CD4-positive, alpha-beta T cell treated with Interferon gamma for 1 hour (primary cell): ENCODE measurements around the gene SLC23A2.
A peak's percentile ranks its signal among the peaks of the same experiment; 100 is the strongest.
"Not testable (repeated sequence)": the region's sequence is repeated elsewhere in the genome, so short reads cannot be mapped to it uniquely, and the experiment has no call there.

Experiments used
- DNase-seq: peaks from one replicate; pipeline ENCODE4 v3.0.0-alpha.2; 2020

SLC23A2 gene

DNA sequence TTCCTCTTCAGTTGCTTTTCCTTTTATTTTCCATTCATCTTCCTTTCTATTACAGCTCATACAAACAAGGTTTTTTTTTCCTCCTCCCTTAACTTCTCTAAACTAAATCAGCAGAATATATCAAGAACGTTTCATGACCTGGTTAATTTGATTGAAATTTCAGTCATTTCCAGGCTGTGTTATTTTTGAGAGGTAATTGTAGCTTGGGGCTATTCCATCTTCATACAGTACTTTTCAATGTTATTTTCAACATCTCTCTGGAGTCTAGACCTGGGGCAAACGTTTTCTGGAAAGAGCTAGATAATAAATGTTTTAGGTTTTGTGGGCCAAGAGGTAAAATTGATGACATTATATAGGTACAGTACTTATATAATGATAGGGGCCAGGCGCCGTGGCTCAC, 4.0 kb upstream of the SLC23A2 start:
- no peak for DNase-seq

DNA sequence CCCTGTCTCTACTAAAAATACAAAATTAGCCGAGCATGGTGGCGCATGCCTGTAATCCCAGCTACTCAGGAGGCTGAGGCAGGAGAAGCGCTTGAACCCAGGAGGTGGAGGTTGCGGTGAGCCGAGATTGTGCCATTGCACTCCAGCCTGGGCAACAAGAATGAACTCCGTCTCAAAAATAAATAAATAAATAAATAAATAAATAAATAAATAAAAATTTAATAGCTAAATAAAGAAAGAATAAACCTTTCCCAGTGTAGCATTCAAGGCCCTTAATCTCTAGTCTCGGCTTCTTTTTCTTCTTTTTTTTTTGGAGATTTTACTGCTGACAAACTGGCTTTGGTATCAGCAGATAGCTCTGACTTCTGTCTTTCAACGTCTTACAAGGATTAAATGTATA, 3.5 kb upstream of the SLC23A2 start:
- DNase-seq, result not testable (repeated sequence)

DNA sequence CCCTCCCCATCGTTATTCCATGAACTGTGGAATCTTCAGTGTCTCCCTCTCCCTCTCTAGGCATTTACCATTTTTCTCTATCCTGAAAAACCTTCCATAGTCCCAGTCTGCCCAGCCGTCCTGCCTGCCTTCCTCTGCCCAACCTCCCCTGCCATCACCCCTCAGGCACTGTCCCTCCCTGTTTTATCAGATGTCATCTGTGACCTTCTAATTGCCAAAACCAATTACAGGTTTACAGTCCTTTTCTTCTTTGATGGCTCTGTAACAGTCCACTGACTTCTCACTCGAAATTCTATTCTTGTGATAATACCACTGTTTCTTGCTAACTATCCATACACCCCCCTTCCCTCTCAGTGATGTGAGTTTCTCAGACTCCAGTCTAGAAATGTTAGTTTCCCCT, 2.3 kb upstream of the SLC23A2 start:
- no peak for DNase-seq

DNA sequence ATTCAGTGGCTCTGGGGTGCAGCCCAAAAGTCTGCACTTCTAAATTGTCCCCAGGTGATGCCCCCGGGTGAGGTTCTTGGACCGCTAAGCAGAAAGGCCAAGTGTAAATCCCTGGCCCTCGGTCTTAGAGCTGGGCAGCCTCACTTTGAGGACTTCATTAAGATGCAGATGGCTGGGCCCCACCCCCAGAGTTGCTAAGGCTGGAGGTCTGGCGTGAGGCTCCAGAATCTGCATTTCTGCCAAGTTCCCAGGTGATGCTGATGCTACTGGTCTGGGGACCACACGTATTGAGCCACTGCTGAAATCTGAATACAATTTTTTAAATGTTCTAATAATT, 735 bp upstream of the SLC23A2 start:
- DNase-seq, result no peak

DNA sequence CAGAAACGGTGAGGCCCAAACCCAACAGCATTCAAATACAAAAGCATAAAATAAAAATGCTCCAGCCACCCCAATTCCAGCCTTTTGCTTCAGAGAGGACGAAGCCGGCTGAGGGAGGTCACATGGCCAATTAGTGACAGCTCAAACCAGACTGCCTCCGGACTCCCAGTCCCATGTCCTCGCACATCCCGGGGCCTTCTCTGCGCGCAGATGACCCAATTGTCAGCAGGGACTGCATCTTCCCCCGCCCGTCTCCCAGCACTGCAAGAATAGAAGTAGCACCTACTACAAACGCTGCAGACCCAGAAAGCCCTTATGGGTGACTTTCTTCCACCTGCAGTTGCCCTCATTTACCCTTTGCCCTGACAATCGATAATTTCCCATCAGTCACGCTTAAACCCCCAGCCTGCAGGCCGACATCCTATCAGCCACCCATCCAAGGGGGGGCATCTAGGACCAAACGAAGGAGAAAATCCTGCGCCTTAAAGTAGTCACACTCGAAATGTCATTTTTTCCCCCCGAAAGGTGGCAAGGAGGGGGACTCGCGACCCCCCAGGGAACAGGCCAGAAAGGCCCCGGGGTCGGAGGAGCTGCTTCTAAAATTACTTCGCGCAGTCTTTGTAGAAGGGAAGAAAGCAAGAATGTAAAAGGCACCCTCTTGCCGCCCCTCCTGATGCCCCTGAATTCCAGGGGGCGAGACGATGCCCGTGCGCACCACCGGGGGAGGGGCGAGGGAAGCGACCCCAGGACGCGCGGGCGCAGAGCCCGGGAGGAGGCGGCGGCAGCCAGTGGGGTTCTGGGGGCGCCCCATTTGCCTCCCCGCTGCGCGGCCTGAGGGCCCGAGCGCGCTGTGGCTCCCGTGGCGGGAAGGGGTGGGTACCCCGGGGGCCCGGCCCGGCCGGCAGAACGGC, 792 bp downstream of the SLC23A2 start:
- DNase-seq, result peak; percentile 6

DNA sequence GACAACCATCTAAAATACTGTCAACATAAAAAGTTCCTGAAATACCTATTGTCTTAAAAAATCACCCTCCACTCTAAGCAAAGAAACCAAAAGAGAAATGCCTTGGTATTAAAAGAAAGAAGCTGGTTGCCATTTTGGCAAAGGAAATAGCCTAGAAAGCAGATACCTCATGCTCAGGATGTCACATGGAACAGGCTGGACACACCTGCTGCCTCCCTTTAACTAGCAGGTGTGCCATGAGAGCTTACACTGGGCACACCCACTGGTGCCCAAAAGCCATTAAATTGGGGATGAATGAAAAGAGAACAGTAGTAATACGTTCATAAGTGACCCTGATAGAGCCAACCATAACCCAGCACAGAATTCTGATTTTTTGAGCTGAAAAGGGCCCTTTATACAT, 1.5 kb downstream of the SLC23A2 start:
- no peak for DNase-seq

DNA sequence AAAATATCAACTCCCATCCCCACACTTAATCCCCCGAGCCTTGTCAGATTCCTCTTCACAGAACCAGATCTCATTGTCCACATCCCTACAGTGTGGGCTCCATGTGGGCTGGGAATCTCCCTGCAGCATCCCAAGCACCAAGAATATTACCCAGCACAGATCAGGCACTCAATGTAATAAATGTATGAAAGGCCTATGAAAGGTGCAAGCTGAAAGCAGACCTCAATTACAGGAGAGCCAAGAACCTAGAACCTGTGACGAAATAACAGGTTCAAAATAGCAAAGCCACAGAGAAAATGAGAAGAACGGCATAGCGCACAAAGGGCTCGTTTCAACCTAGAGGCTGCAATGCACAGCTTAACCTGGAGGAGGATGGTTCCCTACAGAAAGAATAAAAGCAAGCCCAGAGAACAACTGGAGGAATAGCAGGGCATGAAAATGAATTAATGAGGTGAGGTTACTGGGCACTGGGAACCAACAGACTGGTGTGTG, 3.1 kb downstream of the SLC23A2 start:
- no peak for DNase-seq

DNA sequence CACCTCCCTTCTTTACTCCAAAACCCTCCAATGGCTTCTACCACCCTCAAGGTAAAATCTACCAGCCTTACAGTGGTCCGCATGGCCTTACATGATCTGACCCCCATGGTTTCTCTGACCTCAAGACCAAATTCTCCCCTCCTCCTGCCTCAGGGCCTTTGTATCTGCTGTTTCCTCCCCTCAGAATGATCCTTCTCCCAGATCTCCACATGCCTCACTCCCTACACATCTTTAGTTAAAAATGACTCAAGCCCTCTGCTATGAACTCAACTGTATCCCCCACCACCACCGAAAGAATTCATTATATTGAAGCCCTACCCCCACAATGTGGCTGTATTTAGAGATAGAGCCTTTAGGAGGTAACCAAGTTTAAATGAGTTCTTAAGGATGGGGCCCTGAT, 4.1 kb downstream of the SLC23A2 start:
- no peak for DNase-seq

DNA sequence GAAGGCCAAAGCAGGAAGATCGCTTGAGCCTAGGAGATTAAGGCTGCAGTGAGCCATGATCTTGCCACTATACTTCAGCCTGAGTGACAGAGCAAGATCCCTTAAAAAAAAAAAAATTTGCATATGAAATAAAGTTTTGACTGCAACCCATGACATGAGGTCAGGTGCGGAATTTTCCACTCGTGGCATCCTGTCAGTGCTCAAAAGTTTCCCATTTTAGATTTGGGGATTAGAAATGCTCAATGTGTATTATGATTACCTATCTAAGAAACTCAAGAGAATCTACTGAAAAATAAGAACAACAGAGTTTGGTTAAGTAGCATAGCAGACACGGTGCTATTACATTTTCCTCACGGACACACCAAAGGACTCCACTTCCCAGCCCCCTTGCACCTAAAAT, 11.7 kb downstream of the SLC23A2 start:
- DNase-seq, result no peak

DNA sequence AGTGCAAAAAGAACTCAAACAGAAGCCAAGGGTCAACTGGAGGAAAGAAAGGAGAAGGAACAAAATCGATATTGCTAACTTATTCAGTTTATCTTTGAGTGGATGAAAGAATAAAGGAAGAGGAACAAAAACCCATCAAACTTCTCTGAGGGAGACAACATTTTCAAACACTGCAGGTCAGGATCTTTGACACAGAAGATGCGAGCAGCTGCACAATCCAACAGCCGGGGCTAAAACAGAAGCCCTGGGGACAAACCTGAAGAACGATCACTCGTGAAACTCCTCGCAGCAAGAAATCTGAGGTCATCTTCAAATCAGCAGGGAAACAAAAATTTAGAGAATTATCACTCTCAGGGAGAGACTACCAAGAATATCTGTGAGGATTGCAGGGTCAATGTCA, 14.2 kb downstream of the SLC23A2 start:
- no peak for DNase-seq

DNA sequence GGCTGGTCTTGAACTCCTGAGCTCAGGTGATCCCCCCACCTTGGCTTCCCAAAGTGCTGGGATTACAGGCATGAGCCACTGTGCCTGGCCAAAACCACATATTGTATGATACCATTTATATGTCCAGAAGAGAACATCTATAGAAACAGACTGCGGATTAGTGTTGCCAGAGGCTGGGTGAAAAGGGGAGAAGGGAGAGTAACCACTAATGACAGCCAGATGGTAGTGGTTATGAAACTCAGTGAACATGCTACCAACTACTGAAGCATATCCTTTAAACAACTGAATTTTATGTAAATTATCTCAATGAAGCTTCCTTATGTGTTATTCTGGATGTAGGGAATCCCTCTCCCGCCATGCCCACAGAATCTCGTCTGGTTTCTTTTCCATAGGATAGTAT, 15.7 kb downstream of the SLC23A2 start:
- no peak for DNase-seq

DNA sequence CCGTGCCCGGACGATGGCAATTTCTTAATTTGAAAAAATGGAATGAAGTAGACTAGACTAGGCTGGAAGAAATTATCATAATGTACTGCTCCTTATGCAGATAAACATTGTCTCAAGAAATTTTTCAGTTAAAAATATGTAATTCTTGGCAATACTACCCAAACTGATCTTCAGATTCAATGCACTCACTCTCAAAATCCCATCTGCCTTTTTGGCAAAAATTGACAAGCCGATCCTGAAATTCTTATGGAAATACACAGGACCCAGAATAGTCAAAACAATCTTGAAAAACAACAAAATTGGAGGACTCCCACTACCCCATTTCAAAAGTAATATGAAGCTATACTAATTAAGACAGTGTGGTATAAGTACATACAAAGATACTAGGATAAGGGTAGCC, 19.0 kb downstream of the SLC23A2 start:
- no peak for DNase-seq

DNA sequence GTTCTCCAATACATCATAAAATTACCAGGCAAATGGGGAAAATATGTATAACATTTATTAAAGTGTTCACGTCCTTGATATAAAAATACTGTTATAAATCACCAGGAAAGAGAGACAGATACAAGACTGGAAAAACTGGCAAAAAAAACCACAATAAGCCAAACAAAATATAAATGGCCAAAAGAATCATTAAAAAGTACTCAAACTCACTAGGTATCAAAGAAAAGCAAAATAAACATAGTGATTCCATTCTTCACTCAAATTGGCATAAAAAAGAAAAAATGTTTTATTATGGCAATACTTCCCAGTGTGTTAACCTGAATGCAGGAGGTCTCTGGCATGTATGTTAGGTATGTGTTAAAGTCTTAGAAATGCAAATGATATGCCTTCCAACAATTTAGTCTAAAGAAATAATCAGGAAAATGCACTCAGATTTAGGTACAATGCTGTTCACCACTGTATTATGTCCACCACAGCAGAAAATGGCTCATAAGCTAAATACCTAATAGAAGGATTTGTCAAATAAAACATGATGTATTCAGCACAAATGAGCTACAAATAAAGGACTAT, 21.4 kb downstream of the SLC23A2 start:
- DNase-seq, result no peak

DNA sequence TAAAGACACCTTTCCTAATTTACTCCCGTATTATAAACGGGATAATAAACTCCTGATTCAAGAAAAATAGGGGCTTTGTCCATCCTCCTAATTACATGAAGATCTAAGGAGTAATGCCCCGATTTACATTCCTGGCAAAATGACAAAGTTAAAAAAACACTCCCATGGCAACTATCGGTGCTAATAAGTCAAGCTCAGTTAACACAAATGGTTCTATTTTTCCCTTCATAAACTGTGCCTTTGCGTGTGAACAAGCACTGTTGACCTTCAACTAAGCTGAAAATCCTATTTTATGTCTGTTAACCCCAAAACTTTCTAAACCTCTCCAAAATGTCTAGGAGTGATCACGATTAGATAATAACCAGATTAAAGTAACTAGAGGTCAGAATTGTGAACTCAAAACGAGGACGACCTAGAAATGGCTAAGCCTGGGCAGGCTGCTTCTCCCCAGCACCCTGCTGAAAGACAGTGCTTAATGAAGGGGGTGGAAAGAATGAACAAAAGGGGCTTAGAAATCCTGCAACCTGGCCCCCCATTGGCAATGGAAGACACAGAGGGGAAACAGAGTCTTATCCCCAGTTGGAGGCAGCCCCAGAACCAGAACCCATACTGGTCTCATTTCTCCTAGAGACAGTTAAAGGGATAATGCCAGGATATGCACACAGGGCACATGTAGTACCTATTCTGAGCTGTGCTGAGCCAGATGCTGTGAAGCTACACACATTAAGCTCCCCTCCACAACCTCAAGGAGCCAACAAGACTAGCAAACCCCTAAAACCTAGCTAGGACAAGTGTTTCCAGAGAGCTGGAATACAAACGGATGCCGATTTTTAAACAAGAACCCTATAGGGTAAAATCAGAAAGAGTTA, 23.0 kb downstream of the SLC23A2 start:
- no peak for DNase-seq

DNA sequence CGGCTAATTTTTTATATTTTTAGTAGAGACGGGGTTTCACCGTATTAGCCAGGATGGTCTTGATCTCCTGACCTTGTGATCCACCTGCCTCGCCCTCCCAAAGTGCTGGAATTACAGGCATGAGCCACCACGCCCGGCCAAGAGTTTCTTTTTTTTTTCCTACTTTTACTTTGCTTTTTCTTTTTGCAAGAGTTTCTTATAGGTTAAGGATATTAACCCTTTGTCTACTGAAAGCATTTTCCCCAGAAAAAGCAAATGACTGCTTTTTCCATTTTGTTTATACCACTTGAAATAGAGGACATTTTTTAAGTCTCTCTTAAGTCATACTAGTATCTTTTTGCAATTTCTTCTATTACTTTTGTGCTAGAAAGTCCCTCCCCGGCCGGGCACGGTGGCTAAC, 25.3 kb downstream of the SLC23A2 start:
- DNase-seq, result not testable (repeated sequence)

DNA sequence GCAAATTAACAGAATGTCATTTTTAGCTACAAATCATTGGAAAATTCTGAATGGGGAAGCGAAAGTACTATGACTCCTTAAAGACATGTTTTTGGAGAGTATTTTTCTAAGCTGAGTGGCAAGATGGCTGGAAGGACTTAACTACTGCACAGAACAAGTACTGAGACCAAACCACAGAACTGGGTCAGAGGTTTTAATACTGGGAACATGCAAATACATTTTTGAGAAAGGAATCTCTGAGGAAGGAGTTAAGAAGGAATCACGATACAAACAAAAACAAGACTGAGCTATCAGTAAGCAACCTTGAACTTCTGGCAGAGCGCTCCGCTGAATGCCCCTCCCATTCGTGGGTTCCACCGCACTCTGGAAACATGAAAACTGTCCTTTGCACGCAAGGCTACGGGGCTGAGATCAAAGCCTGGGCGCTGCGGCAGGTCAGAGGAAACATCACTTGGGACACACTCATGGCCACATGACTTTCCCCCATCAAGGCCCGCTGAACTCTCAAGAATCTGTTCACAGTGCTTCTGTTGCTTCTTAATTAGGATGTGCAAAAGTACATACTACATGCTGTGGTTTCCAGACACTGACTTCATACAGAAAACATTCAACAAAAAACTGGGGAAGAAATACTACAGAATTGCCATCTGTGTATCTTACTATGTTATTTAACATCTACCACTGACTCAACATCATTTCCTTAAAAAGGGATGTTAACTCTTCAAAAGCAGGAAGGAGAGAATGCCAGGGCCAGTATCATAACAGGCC, 27.8 kb downstream of the SLC23A2 start:
- DNase-seq, result peak; percentile 30

DNA sequence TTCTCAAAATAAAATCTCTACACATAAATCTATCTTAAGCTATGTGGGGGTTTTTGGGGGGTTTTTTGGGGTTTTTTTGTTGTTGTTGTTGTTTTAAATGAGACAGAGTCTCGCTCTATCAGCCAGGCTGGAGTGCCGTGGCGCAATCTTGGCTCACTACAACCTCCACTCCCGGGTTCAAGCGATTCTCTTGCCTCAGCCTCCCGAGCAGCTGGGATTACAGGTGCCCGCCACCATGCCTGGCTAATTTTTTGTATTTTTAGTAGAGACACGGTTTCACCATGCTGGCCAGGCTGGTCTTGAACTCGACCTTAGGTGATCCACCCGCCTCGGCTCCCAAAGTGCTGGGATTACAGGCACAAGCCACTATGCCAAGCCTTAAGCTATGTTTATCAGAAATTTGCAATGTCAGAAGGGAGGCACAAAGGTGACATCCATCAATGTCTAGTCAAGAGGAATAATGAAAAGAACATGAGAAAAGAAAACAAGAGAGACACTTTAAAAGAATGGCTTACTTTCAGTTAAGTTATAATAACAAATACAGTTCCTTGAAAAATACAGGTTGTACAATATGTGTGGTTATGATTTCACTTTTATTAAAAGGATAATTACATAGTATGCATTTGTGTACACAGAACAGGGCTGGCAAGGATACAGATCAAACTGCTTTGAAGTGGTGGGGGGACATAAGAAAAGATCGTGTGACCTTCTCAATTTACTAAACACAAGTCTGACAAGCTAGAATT, 28.6 kb downstream of the SLC23A2 start:
- DNase-seq, result no peak

DNA sequence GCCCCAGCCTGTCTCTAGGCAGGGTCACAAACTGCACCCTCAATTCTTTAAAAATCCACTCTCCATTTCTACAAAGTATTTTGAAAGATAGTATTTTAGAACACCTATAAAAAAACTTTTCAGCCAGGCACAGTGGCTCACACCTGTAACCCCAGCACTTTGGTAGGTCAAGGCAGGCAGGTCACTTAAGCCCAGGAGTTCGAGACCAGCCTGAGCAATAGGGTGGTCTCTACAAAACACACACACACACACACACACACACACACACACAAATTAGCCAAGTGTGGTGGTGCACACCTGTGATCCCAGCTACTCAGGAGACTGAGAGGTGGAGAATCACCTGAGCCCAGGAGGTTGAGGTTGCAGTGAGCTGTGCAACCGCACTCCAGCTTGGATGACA, 30.2 kb downstream of the SLC23A2 start:
- DNase-seq, result no peak

DNA sequence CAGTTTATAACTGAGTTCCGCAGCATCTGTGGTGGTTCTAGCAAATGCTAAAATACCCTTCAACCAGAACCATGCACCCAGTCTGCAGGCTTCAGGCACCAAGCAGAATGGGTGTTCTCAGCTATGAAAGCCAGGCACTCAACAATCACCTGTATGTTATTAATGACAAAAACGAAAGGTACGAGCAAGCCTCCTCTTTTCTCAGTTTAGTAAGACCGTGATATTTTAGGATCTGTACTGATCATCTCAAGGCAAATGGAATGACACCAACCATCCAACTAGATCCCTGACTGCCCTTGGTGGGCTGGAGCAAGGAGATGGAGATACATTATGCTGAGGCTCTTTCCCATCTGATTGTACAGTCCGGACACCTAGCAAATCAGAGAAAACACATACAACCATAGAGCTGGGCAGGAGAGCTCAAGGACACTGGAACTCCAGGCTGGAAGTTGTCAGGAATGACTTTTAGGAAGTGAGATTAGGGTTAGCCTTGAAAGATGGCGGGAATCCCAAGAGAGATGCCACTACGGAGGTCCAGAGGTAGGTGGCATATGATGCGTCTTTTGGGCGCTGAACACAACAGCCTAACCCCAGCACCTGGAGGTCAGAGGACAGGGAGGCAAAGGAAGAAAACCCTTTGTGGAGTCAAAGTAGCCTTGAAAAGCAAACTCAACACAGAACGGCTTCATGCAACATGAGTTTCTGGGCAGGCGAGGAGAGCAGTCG, 33.4 kb downstream of the SLC23A2 start:
- no peak for DNase-seq

DNA sequence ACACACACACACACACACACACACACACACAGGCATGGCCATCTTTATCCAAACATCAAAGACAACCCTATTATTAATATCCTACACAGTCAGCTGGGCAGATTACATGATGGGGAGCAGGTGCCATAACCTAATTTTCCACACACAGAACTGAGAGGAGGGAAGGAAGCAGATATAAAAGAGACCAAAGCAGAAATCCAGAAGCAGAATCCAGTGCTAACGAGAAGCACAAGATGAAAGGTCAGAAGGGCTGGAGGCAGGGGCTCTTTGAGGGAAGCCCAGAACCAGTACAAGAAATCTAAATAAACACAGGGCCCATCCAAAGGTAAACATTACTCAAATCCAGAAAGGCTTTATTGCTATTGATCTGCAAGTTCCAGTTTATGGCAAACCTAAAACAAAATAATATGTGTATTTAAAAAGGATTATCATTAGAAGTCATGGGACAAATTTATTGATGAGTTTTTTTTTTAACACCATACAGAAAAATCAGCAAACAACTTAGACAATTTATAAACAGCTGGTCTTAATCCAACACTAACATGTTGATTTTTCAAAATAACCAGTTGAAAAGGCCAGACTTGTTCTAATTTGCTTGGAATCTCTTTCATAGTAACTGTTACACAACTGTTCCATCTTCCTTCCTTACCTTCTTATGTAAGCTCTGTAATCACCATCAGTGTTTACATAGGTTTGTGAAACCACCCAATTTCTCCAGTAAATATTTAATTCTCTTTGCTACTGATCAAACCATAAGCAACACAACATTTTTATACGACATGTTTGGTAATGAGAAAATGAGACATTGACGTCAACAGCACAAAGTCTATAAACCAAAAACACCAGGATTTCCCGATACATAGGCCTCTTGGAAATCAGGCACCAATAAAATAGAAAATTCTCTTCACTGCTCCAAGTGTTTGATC, 34.2 kb downstream of the SLC23A2 start:
- DNase-seq, result no peak
